ENCODE data around the gene PAQR8.
A peak's percentile ranks its signal among the peaks of the same experiment; 100 is the strongest.

PAQR8 gene

GRCh38 chr6:52399511-52400312, 37.8 kb downstream of the PAQR8 start:
- POLR2A ChIA-PET (ENCODE audit: low non-redundant PET) = no interaction called here
- H3K27ac ChIP-seq = no peak overlapping the region
- CTCF ChIA-PET = interaction anchor here (0.5 to 2.1 kb wide), 15 partner anchors 12 to 254 kb away, joined by 3 to 8 read pairs (median 4); partner anchors contain the start of gene TRAM2
- DNase-seq (ENCODE audit: low spot score) = peak; percentile 55
- TF ChIP-seq CTCF (conservative IDR thresholded peaks at IDR 0.05; ENCODE audit: low read depth) = peak; percentile 85

GRCh38 chr6:52400313-52401041, 38.5 kb downstream of the PAQR8 start:
- CTCF ChIA-PET = interaction anchor here (0.5 to 2.1 kb wide), 14 partner anchors 12 to 237 kb away, joined by 3 to 8 read pairs (median 4); partner anchors contain the start of gene TRAM2
- POLR2A ChIA-PET (ENCODE audit: low non-redundant PET) = no interaction called here
- DNase-seq (ENCODE audit: low spot score) = no peak
- TF ChIP-seq CTCF (conservative IDR thresholded peaks at IDR 0.05; ENCODE audit: low read depth) = no peak
- H3K27ac ChIP-seq = no peak overlapping the region

- ChIA-PET CTCF (interaction anchor here (0.6 kb wide), 1 partner anchor 114 kb away, joined by 4 read pairs; no protein-coding TSS in a partner anchor), POLR2A (ENCODE audit: low non-redundant PET) (no interaction called here)
- DNase-seq (ENCODE audit: low spot score) = no peak
- no peak for TF ChIP-seq CTCF (conservative IDR thresholded peaks at IDR 0.05; ENCODE audit: low read depth)
- peak overlapping the region; percentile 14 for H3K27ac ChIP-seq
Measured at GRCh38 chr6:52403086-52403485, 41.1 kb downstream of the PAQR8 start.

- ChIA-PET CTCF (interaction anchor here (0.6 to 1.4 kb wide), 2 partner anchors 114 to 260 kb away, joined by 3 to 4 read pairs; no protein-coding TSS in a partner anchor), POLR2A (ENCODE audit: low non-redundant PET) (no interaction called here)
- peak overlapping the region; percentile 14 for H3K27ac ChIP-seq
- no peak for DNase-seq (ENCODE audit: low spot score)
- TF ChIP-seq CTCF (conservative IDR thresholded peaks at IDR 0.05; ENCODE audit: low read depth) = no peak
Measured at GRCh38 chr6:52403627-52404026, 41.7 kb downstream of the PAQR8 start.

- H3K27ac ChIP-seq = no peak overlapping the region
- TF ChIP-seq CTCF (conservative IDR thresholded peaks at IDR 0.05; ENCODE audit: low read depth) = no peak
- ChIA-PET POLR2A (ENCODE audit: low non-redundant PET) (no interaction called here), CTCF (interaction anchor here (0.5 to 1.4 kb wide), 3 partner anchors 258 to 319 kb away, joined by 3 to 4 read pairs (median 3); no protein-coding TSS in a partner anchor)
- no peak for DNase-seq (ENCODE audit: low spot score)
Measured at GRCh38 chr6:52405243-52405642, 43.3 kb downstream of the PAQR8 start.

- POLR2A ChIA-PET (ENCODE audit: low non-redundant PET) = interaction anchor here (0.5 kb wide), 1 partner anchor 588 kb away, joined by 3 read pairs; the partner anchor contains the start of gene GSTA4
- CTCF ChIA-PET = interaction anchor here (0.6 to 1.0 kb wide), 25 partner anchors 17 to 1761 kb away, joined by 3 to 15 read pairs (median 4); no protein-coding TSS in a partner anchor
- TF ChIP-seq CTCF (conservative IDR thresholded peaks at IDR 0.05; ENCODE audit: low read depth) = peak; percentile 62
- DNase-seq (ENCODE audit: low spot score) = peak; percentile 55
- no peak overlapping the region for H3K27ac ChIP-seq
Measured at GRCh38 chr6:52407467-52407866, 45.5 kb downstream of the PAQR8 start.

Data from RWPE1 (cell line).